ENCODE measurements around the gene STIM1.

The STIM1 gene

DNA sequence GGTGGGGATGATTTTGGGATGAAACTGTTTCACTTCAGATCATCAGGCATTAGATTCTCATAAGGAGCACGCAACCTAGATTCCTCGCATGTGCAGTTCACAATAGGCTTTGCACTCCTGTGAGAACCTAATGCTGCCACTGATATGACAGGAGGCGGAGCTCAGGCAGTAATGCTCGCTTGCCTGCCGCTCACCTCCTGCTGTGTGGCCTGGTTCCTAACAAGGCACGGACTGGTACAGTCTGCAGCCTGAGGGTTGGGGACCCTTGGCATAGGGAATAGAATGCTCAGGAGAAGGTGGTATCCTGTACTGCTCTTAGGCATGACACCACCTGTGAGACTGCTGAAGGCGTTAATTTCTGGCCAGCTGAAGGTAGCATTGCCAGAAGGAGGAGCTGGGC lies 47.0 kb downstream of the STIM1 start:
- TF ChIP-seq, protein P1, sequence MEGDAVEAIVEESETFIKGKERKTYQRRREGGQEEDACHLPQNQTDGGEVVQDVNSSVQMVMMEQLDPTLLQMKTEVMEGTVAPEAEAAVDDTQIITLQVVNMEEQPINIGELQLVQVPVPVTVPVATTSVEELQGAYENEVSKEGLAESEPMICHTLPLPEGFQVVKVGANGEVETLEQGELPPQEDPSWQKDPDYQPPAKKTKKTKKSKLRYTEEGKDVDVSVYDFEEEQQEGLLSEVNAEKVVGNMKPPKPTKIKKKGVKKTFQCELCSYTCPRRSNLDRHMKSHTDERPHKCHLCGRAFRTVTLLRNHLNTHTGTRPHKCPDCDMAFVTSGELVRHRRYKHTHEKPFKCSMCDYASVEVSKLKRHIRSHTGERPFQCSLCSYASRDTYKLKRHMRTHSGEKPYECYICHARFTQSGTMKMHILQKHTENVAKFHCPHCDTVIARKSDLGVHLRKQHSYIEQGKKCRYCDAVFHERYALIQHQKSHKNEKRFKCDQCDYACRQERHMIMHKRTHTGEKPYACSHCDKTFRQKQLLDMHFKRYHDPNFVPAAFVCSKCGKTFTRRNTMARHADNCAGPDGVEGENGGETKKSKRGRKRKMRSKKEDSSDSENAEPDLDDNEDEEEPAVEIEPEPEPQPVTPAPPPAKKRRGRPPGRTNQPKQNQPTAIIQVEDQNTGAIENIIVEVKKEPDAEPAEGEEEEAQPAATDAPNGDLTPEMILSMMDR (IDR thresholded peaks at IDR 0.05; ENCODE audit: insufficient read depth, low read depth, low read length, missing control alignments): no peak
- DNase-seq (ENCODE audit: low read depth): no peak
- no peak overlapping the region for H3K4me3 ChIP-seq (ENCODE audit: low read depth, low read length)

DNA sequence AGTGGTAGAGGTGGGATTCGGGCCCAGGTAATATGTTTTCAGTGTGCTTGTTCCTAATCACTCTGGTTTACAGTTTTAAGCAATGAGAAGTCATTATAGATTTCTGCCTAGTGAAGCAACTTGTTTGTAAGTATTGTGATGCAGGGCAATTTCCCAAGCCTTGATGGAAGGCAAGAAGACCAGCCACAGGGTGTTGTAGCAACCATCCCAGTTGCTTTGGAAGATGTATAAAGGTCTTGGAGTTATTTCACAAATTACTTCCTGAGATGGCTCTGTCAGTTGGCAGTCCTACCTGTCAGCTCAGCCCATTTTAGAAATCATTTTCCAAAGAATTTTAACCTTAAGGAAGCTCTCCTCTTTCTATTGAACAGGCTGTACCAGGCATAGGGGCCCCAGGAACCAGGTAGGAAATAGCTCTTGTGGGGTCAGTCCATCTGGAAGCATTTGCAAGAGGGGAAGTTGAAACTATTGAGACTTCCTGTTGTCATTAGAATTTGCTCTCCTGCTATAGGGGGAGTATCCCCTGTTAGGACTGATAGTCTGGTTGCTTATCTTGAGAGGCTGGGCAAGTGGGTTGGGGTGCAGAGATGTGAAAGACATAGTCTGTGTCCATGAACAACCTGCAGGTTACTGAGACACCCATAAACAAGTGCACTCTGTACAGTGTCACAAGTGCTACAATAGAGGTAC lies 47.9 kb downstream of the STIM1 start:
- DNase-seq (ENCODE audit: low read depth): peak; percentile 46
- TF ChIP-seq, protein P1 (IDR thresholded peaks at IDR 0.05; ENCODE audit: insufficient read depth, low read depth, low read length, missing control alignments): no peak
- no peak overlapping the region for H3K4me3 ChIP-seq (ENCODE audit: low read depth, low read length)

DNA sequence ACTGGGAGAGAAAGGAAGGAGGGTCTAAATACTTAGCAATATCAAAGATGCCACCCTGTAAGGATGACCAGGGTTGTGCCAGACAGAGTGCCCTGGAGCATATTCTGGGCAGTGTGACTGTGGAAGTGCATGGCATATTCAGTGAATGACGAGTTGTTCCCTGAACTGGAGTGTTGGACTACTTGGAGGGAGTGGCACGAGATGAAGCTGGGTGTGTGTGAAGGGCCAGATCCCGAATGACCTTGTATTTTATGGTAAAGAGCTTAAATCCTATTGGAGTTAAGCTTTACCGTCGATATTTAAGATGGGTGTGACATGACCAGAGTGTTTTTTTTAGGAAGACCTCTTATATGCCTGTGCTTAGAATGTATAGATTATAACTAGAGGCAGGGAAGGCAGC lies 48.8 kb downstream of the STIM1 start:
- no peak overlapping the region for H3K4me3 ChIP-seq (ENCODE audit: low read depth, low read length)
- DNase-seq (ENCODE audit: low read depth): no peak
- TF ChIP-seq, protein P1 (IDR thresholded peaks at IDR 0.05; ENCODE audit: insufficient read depth, low read depth, low read length, missing control alignments): no peak

DNA sequence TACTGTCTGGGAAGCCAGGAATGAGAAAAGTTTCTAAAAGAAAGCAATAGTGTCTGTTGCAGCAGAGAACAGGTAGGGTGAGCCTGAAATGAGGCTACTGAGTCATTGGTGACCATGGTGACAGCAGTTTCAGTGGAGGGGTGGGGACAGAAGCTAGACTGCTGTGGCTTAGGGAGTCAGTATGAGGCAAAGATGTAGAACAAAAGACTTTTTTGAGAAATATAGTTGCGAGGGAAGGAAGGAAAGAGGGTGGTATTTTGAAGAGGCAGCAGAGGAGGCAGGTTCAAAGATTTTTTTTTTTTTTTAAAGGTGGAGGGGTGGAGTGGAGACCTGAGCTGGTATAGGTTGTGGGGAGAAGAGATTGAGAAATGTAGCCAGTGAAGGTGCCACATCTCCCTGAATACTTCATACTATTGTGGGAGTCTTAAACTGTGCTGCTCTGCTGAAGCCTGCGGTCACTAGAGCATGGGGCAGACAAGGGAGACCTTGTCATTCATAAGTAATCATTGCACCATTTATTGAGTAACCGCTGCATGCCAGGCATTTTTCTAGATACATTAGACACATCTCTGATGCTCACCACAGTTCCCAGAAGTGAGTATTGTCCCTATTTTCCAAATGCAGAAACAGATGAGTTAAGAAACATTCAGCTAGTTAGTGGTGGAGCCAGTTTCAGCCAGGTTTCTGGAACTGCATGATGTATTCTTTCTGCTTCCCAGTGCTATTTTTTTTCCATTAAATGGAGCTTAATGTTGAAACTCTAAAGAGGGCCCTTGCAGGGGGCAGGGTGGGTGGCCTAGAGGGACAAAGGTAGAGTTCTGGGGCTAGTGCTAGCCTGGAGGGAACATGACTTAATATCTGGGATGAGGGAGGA lies 49.9 kb downstream of the STIM1 start:
- peak; percentile 63 for DNase-seq (ENCODE audit: low read depth)
- H3K4me3 ChIP-seq (ENCODE audit: low read depth, low read length): no peak overlapping the region
- TF ChIP-seq, protein P1 (IDR thresholded peaks at IDR 0.05; ENCODE audit: insufficient read depth, low read depth, low read length, missing control alignments): no peak

DNA sequence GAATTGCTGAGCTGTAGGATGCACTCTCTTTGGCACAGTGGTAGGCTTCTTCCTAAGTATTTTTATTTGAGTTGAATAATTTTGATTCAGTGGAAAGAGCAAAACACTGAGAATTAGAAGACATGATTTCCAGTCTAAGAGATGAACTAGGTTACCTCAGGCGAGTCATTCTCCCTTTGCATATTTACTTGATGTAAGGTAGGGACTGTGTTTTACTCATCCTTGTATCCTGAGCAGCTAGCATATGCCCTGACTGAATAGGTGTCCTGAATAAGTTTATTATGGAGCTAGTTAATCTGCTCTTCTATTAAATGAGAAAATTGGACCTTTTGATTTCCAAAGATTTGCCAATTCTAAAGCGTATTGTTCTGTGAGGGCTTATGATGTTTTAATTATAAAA lies 50.7 kb downstream of the STIM1 start:
- H3K4me3 ChIP-seq (ENCODE audit: low read depth, low read length): no peak overlapping the region
- DNase-seq (ENCODE audit: low read depth): no peak
- TF ChIP-seq, protein P1 (IDR thresholded peaks at IDR 0.05; ENCODE audit: insufficient read depth, low read depth, low read length, missing control alignments): no peak

DNA sequence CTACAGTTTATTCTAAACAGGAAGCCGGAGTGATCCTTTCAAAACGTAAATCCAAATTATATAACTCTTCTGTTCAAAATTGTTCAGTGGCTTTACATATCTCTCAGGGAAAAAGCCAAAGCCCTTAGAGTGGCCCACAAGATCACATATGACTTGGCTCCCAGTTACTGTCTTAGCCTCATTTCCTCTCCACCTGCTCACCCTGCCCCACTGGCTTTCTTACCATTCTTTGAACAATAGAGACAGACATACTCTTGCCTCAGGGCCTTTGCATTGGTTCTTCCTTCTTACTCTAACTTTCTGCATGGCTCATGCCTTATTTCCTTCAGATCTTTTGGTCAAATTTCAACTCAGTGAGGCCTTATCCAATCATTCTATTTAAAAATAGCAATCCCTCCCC lies 52.1 kb downstream of the STIM1 start:
- TF ChIP-seq, protein P1 (IDR thresholded peaks at IDR 0.05; ENCODE audit: insufficient read depth, low read depth, low read length, missing control alignments): no peak

More for the DNA sequence above, 52.1 kb downstream of the STIM1 start:
- DNase-seq (ENCODE audit: low read depth): peak; percentile 42
- no peak overlapping the region for H3K4me3 ChIP-seq (ENCODE audit: low read depth, low read length)

All from GM12865 (cell line).